ENCODE measurements around the gene AMZ1. TPM values are rescaled to one million over a fixed set of nuclear protein-coding genes. Genes with fewer than 3 reads are reported as not detected.
A peak's percentile ranks its signal among the peaks of the same experiment; 100 is the strongest.
"Not testable (repeated sequence)": the region's sequence is repeated elsewhere in the genome, so short reads cannot be mapped to it uniquely, and the experiment has no call there.

AMZ1 gene
- total RNA-seq, 2 experiments from 2014 or later: 0.04 TPM; not detected in 1

DNA sequence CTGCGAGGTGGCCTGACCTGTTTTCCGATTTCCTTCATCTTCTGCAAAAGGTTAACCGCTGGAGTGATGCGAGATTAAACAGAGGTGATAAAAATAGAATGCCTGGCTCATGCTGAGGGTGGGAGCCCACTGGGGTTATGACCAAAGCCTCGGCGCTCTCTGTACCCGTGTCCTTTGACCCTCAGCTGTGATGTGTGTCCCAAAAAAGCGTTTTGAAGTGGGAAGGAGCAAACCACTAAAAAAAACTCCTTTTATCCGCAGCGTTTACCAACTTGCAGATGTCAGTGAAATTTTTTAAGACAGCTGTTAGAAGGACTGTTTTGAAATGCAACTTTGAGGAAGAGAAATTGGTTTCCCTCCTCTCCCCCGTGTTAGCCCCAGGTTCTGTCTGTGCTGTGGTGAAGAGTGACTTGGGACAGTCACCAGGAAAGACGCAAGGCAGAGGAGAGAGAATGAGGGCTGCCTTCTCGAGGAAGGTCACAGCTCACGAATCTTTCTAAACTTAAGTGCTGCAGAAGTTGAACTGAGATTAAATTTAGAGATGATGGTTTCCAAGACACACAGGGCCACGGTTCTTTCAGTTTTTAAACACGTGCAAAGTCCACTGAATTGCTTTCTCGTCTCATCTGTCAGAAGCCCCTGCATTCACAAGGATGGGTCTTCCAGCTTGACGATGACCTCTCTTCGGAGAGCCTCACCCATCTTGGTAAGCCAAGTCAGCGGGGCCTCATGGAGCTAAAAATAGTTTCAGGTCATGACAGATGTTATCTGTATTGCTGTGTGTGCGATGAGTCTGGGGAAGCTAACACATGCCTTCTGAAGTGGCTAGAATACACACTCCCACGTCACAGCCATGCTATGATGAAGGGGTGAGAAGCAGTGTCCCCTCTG lies 27.6 kb downstream of the AMZ1 start:
- H3K4me3 Mint-ChIP-seq: no peak overlapping the region
- no peak for DNase-seq
- peaks cover 66% of the 10 kb centered on the region for H3K27me3 Mint-ChIP-seq
- no peak overlapping the region for H3K27ac Mint-ChIP-seq
- H3K36me3 Mint-ChIP-seq: peaks cover 3% of the 10 kb centered on the region
- H3K4me1 Mint-ChIP-seq: peaks cover 59% of the 10 kb centered on the region
- no peaks in the 10 kb centered on the region for H3K9me3 Mint-ChIP-seq

GRCh38 chr7:2716488-2716887 lies 28.5 kb downstream of the AMZ1 start:
- Mint-ChIP-seq H3K27ac (no peak overlapping the region), H3K9me3 (no peaks in the 10 kb centered on the region), H3K4me3 (no peak overlapping the region), H3K36me3 (peaks cover 3% of the 10 kb centered on the region), H3K4me1 (peaks cover 59% of the 10 kb centered on the region), H3K27me3 (peaks cover 63% of the 10 kb centered on the region)
- no peak for DNase-seq

DNA sequence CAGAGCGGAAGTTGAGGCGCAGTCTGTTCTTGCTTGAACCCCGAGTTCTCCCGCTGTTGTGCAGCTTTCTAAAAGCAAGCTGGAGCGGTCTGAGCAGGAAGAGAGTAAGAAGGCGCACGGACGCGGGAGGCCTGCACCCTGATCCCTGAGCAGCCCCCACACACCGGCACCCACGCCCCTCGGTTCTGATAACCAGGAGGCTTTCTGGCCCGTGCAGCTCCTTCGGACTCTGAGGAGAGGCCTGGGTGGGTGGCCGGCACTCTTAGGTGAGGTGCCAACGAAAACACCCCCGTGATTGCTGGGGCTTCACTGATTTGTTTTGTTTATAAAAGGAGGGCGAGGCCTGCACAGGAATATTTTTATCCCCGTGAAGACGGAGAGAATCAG lies 28.9 kb downstream of the AMZ1 start:
- no peak overlapping the region for H3K27ac Mint-ChIP-seq
- H3K4me3 Mint-ChIP-seq: no peak overlapping the region
- H3K4me1 Mint-ChIP-seq: peaks cover 59% of the 10 kb centered on the region
- H3K27me3 Mint-ChIP-seq: peaks cover 63% of the 10 kb centered on the region
- DNase-seq: no peak
- no peaks in the 10 kb centered on the region for H3K9me3 Mint-ChIP-seq
- H3K36me3 Mint-ChIP-seq: peaks cover 3% of the 10 kb centered on the region

DNA sequence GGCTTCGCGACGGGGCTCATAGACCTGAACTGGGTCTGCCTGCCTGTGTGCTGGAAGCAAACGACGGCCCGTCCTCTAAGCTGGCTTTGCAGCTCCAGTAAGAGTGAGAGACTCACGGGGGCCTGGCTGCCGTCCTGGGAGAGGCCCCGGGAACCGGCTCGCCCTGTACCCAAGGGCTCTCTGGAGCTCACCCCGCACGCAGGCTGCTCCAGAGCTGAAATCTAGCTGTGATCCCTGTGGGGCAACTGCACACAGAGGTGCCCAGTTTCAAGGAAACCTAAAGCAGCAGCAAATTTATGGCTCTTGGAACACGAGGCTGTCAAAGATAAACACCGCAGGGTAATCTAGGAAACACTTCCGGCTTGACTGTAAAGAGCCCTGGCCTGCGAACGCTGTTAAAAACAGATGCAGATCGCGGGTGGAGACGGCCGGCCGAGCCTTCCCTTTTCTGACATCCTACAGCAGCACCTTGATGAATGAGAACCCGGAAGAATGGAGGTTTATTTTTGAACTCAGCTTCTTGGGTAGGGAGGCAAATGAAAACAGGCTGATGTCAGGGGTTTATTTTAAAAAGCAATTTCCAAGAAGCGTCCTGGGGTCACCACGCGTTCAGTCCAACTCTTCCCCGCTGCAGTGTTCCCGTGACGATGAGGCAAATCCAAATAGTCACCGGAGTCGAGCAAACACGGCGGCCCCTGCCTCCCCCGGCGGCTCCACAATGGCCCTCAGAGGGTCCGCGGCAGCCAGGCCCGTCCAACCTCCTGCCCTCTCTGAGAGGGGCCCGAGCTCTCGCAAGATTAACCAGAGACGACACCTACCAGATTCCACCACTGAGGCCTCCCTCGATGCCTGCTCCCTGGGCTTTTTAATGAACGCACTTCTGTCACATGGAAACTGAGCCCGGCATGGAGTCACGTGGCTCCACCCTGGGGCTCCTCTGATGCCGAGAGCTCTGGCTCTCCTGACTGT lies 29.6 kb downstream of the AMZ1 start:
- H3K27ac Mint-ChIP-seq: no peak overlapping the region
- no peak for DNase-seq
- H3K9me3 Mint-ChIP-seq: no peaks in the 10 kb centered on the region
- peaks cover 57% of the 10 kb centered on the region for H3K27me3 Mint-ChIP-seq
- H3K4me1 Mint-ChIP-seq: peaks cover 59% of the 10 kb centered on the region
- peak overlapping the region; percentile 34 for H3K4me3 Mint-ChIP-seq
- H3K36me3 Mint-ChIP-seq: peaks cover 3% of the 10 kb centered on the region

DNA sequence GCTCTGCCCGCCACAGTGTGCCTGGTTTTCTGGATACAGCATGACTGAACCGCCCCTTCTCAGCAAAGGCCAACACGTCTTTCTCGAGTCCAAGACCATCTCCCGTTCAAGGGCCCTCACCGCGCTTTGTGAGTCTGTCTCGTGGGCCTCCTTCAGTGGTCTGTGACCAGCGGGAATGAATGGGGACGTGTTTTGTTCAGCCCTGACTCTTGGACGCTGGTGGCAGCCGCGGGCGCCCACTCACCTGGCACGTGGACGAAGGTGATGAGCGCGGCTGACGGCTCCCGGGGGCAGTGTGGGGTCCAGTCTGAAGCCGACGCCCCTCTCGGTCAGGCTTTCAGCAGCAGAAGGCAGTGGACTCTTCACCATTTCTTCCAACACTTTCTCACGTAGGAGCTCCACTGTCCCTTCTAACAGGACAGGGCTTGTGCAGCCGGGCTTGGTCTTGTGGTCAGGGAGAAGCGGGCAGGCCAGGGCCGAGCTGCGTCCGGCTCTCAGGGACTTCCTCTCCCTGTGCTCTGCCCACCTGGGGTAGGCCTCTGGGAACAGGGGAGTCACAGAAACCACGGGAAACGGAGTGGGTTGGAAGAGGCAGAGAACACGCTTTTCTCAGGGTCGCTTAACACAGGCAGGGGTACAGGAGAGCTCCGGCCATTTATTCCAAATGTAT lies 30.4 kb downstream of the AMZ1 start:
- H3K4me1 Mint-ChIP-seq: peaks cover 59% of the 10 kb centered on the region
- no peak for DNase-seq
- no peak overlapping the region for H3K4me3 Mint-ChIP-seq
- peaks cover 55% of the 10 kb centered on the region for H3K27me3 Mint-ChIP-seq
- H3K36me3 Mint-ChIP-seq: peaks cover 3% of the 10 kb centered on the region
- no peak overlapping the region for H3K27ac Mint-ChIP-seq
- no peaks in the 10 kb centered on the region for H3K9me3 Mint-ChIP-seq

- peaks cover 3% of the 10 kb centered on the region for H3K36me3 Mint-ChIP-seq
- peaks cover 49% of the 10 kb centered on the region for H3K27me3 Mint-ChIP-seq
- H3K4me1 Mint-ChIP-seq: peaks cover 59% of the 10 kb centered on the region
- no peak overlapping the region for H3K27ac Mint-ChIP-seq
- no peaks in the 10 kb centered on the region for H3K9me3 Mint-ChIP-seq
- DNase-seq: peak; percentile 74
- no peak overlapping the region for H3K4me3 Mint-ChIP-seq
Observed at GRCh38 chr7:2719007-2719406, 31.0 kb downstream of the AMZ1 start.

GRCh38 chr7:2720024-2720423 lies 32.0 kb downstream of the AMZ1 start:
- no peak overlapping the region for H3K27ac Mint-ChIP-seq
- H3K4me1 Mint-ChIP-seq: peaks cover 50% of the 10 kb centered on the region
- H3K27me3 Mint-ChIP-seq: peaks cover 39% of the 10 kb centered on the region
- H3K36me3 Mint-ChIP-seq: peaks cover 3% of the 10 kb centered on the region
- no peak overlapping the region for H3K4me3 Mint-ChIP-seq
- no peaks in the 10 kb centered on the region for H3K9me3 Mint-ChIP-seq
- no peak for DNase-seq

GRCh38 chr7:2721842-2722241 lies 33.8 kb downstream of the AMZ1 start:
- Mint-ChIP-seq H3K27ac (no peak overlapping the region), H3K36me3 (peaks cover 3% of the 10 kb centered on the region), H3K27me3 (peaks cover 24% of the 10 kb centered on the region), H3K4me3 (no peak overlapping the region), H3K9me3 (no peaks in the 10 kb centered on the region), H3K4me1 (peaks cover 34% of the 10 kb centered on the region)
- DNase-seq: no peak

DNA sequence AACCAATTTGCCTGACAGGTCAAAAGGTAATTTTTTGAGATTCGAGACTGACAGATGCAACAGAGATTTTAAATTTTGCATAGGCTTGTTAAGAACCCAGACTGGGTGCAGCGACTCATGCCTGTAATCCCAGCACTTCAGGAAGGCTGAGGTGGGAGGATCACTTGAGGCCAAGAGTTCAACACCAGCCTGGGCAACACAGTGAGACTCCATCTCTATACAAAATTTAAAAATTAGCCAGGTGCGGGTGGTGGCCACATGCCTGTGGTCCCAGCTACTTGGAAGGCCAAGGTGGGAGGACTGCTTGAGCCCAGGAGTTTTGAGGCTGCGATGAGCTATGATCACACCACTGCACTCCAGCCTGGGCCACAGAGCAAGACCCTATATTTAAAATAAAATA lies 34.6 kb downstream of the AMZ1 start:
- H3K36me3 Mint-ChIP-seq: peaks cover 2% of the 10 kb centered on the region
- no peak overlapping the region for H3K27ac Mint-ChIP-seq
- H3K27me3 Mint-ChIP-seq: peaks cover 16% of the 10 kb centered on the region
- no peak for DNase-seq
- H3K4me1 Mint-ChIP-seq: peaks cover 27% of the 10 kb centered on the region
- no peak overlapping the region for H3K4me3 Mint-ChIP-seq
- no peaks in the 10 kb centered on the region for H3K9me3 Mint-ChIP-seq

GRCh38 chr7:2723138-2723850 lies 35.3 kb downstream of the AMZ1 start:
- Mint-ChIP-seq H3K4me1 (peaks cover 20% of the 10 kb centered on the region), H3K4me3 (no peak overlapping the region), H3K36me3 (peaks cover 1% of the 10 kb centered on the region), H3K27ac (no peak overlapping the region), H3K9me3 (no peaks in the 10 kb centered on the region), H3K27me3 (peaks cover 11% of the 10 kb centered on the region)
- no peak for DNase-seq

DNA sequence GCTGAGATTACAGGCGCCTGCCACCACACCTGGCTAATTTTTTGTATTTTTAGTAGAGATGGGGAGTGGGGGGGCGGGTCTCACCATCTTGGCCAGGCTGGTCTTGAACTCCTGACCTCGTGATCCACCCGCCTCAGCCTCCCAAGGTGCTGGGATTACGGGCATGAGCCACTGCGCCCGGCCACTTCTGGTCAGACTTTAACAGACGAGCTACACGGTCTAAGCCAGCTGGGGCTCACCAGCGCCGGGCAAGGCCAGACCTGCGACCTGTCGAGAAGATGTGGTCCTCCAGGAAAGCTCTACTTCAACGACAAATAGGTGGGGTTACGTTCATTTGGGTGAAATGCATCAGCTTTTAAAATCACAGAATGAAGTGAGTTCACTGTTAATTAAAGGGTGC lies 36.0 kb downstream of the AMZ1 start:
- DNase-seq, H3K9me3 Mint-ChIP-seq, H3K27me3 Mint-ChIP-seq, H3K27ac Mint-ChIP-seq, H3K4me3 Mint-ChIP-seq, H3K36me3 Mint-ChIP-seq: not testable (repeated sequence)
- peaks cover 14% of the 10 kb centered on the region for H3K4me1 Mint-ChIP-seq

GRCh38 chr7:2724453-2725177 lies 36.6 kb downstream of the AMZ1 start:
- H3K27me3 Mint-ChIP-seq: peaks cover 4% of the 10 kb centered on the region
- no peaks in the 10 kb centered on the region for H3K36me3 Mint-ChIP-seq
- H3K27ac Mint-ChIP-seq: no peak overlapping the region
- H3K4me1 Mint-ChIP-seq: peaks cover 12% of the 10 kb centered on the region
- DNase-seq: no peak
- H3K9me3 Mint-ChIP-seq: no peaks in the 10 kb centered on the region
- no peak overlapping the region for H3K4me3 Mint-ChIP-seq

- H3K9me3 Mint-ChIP-seq: no peaks in the 10 kb centered on the region
- H3K4me3 Mint-ChIP-seq: no peak overlapping the region
- peaks cover 7% of the 10 kb centered on the region for H3K4me1 Mint-ChIP-seq
- H3K36me3 Mint-ChIP-seq: peaks cover 3% of the 10 kb centered on the region
- H3K27me3 Mint-ChIP-seq: peaks cover 4% of the 10 kb centered on the region
- H3K27ac Mint-ChIP-seq: no peak overlapping the region
- DNase-seq: no peak
Observed at GRCh38 chr7:2725178-2726105, 37.4 kb downstream of the AMZ1 start.
